H1 (cell line): ENCODE measurements around the gene DHRS1. TPM values are rescaled to one million over a fixed set of nuclear protein-coding genes. Genes with fewer than 3 reads are reported as not detected.

Experiments
- polyA plus RNA-seq, 7 experiments: library from polyadenylated mRNA; depleted of rRNA in 3 of 7; stranded (reverse) in 5 of 7; unstranded in 2 of 7; fragments of >200 nt in 5 of 7; fragments of 200-250 nt in 2 of 7; gene quantifications; 1 replicate in 5 of 7; 2 replicates in 1 of 7; 4 replicates in 1 of 7; pipeline versions ENCODE4 v1.2.1 to v1.2.3, GENCODE V29; 2011 to 2013; ENCODE audit warnings: missing spikeins in 2 of 7, mixed read lengths in 2 of 7
- total RNA-seq: library from RNA; stranded (reverse); fragmentation: NEBNext Ultra II Directional; extraction: Animal tissue kit (Norgen Biotek cat#: 25700); gene quantifications from 2 replicates; pipeline ENCODE4 v1.2.1, GENCODE V29; 2021

The DHRS1 gene
- total and polyA plus RNA-seq, 2 of the 8 experiments (the other 6 are each of a cell fraction or from before 2014, with no cell fraction given), result 8.8 to 31.7 TPM

Other genes starting within 250 kb of the DHRS1 start
Only the 30 nearest of the 34 such genes appear.
- gene DCAF11, start 185.0 kb downstream of the DHRS1 start, total RNA-seq, result 63.6 and 67.2 TPM in 2 replicates
- 60.4 and 74.6 TPM in 2 replicates for gene DCAF11, start 185.0 kb downstream of the DHRS1 start, polyA plus RNA-seq (2011; rRNA removed)
- gene NRL, start 184.8 kb downstream of the DHRS1 start, total RNA-seq, result 1.1 TPM in 2 replicates
- 2.1 and 2.2 TPM in 2 replicates for gene NRL, start 184.8 kb downstream of the DHRS1 start, polyA plus RNA-seq (2011; rRNA removed)
- 0.33 and 0.76 TPM in 2 replicates for gene FITM1, start 169.1 kb downstream of the DHRS1 start, total RNA-seq
- 0.53 and 0.80 TPM in 2 replicates for gene FITM1, start 169.1 kb downstream of the DHRS1 start, polyA plus RNA-seq (2011; rRNA removed)
- 85.9 and 91.7 TPM in 2 replicates for gene PSME1, start 163.6 kb downstream of the DHRS1 start, total RNA-seq
- 57.4 and 74.9 TPM in 2 replicates for gene PSME1, start 163.6 kb downstream of the DHRS1 start, polyA plus RNA-seq (2011; rRNA removed)
- gene EMC9, start 158.2 kb downstream of the DHRS1 start, total RNA-seq, result 36.9 and 38.4 TPM in 2 replicates
- gene EMC9, start 158.2 kb downstream of the DHRS1 start, polyA plus RNA-seq (2011; rRNA removed), result 47.2 and 60.1 TPM in 2 replicates
- 111 and 118 TPM in 2 replicates for gene PSME2, start 153.2 kb downstream of the DHRS1 start, total RNA-seq
- gene PSME2, start 153.2 kb downstream of the DHRS1 start, polyA plus RNA-seq (2011; rRNA removed), result 71.8 and 76.8 TPM in 2 replicates
- 57.8 and 72.0 TPM in 2 replicates for gene RNF31, start 152.3 kb downstream of the DHRS1 start, total RNA-seq
- gene RNF31, start 152.3 kb downstream of the DHRS1 start, polyA plus RNA-seq (2011; rRNA removed), result 17.5 and 40.6 TPM in 2 replicates
- 11.1 and 11.4 TPM in 2 replicates for gene IRF9, start 138.5 kb downstream of the DHRS1 start, total RNA-seq
- 13.2 and 13.3 TPM in 2 replicates for gene IRF9, start 138.5 kb downstream of the DHRS1 start, polyA plus RNA-seq (2011; rRNA removed)
- 25.8 and 28.5 TPM in 2 replicates for gene REC8, start 127.7 kb downstream of the DHRS1 start, total RNA-seq
- 9.8 and 19.1 TPM in 2 replicates for gene REC8, start 127.7 kb downstream of the DHRS1 start, polyA plus RNA-seq (2011; rRNA removed)
- gene IPO4, start 111.0 kb downstream of the DHRS1 start, total RNA-seq, result 108 and 109 TPM in 2 replicates
- gene IPO4, start 111.0 kb downstream of the DHRS1 start, polyA plus RNA-seq (2011; rRNA removed), result 55.5 and 80.6 TPM in 2 replicates
- 22.2 and 25.3 TPM in 2 replicates for gene TM9SF1, start 104.3 kb downstream of the DHRS1 start, total RNA-seq
- 24.6 and 29.2 TPM in 2 replicates for gene TM9SF1, start 104.3 kb downstream of the DHRS1 start, polyA plus RNA-seq (2011; rRNA removed)
- gene TSSK4, start 94.1 kb downstream of the DHRS1 start, total RNA-seq, result 0.28 TPM in 1 of 2 replicates, not detected in the other
- 0.05 TPM in 1 of 2 replicates, not detected in the other for gene TSSK4, start 94.1 kb downstream of the DHRS1 start, polyA plus RNA-seq (2011; rRNA removed)
- 32.9 and 36.4 TPM in 2 replicates for gene CHMP4A, start 86.3 kb downstream of the DHRS1 start, total RNA-seq
- gene CHMP4A, start 86.3 kb downstream of the DHRS1 start, polyA plus RNA-seq (2011; rRNA removed), result 23.4 and 37.6 TPM in 2 replicates
- 14.3 and 17.7 TPM in 2 replicates for gene MDP1, start 83.7 kb downstream of the DHRS1 start, total RNA-seq
- gene MDP1, start 83.7 kb downstream of the DHRS1 start, polyA plus RNA-seq (2011; rRNA removed), result 25.3 and 32.2 TPM in 2 replicates
- 241 and 253 TPM in 2 replicates for gene NEDD8, start 67.4 kb downstream of the DHRS1 start, total RNA-seq
- gene NEDD8, start 67.4 kb downstream of the DHRS1 start, polyA plus RNA-seq (2011; rRNA removed), result 196 and 317 TPM in 2 replicates
- gene GMPR2, start 66.9 kb downstream of the DHRS1 start, total RNA-seq, result 85.3 and 88.3 TPM in 2 replicates
- 52.9 and 61.6 TPM in 2 replicates for gene GMPR2, start 66.9 kb downstream of the DHRS1 start, polyA plus RNA-seq (2011; rRNA removed)
- 31.0 and 36.7 TPM in 2 replicates for gene TINF2, start 57.2 kb downstream of the DHRS1 start, total RNA-seq
- gene TINF2, start 57.2 kb downstream of the DHRS1 start, polyA plus RNA-seq (2011; rRNA removed), result 23.5 and 31.7 TPM in 2 replicates
- 2.0 and 2.2 TPM in 2 replicates for gene TGM1, start 36.6 kb downstream of the DHRS1 start, total RNA-seq
- gene TGM1, start 36.6 kb downstream of the DHRS1 start, polyA plus RNA-seq (2011; rRNA removed), result 1.8 and 4.1 TPM in 2 replicates
- gene RABGGTA, start 28.2 kb downstream of the DHRS1 start, total RNA-seq, result 16.0 and 16.9 TPM in 2 replicates
- 49.8 and 65.1 TPM in 2 replicates for gene RABGGTA, start 28.2 kb downstream of the DHRS1 start, polyA plus RNA-seq (2011; rRNA removed)
- 34.8 and 39.3 TPM in 2 replicates for gene NOP9, start 70 bp upstream of the DHRS1 start, total RNA-seq
- 17.8 and 22.4 TPM in 2 replicates for gene NOP9, start 70 bp upstream of the DHRS1 start, polyA plus RNA-seq (2011; rRNA removed)
- not detected in 2 replicates for gene CIDEB, start 8.2 kb upstream of the DHRS1 start, total RNA-seq
- 0.09 and 0.11 TPM in 2 replicates for gene CIDEB, start 8.2 kb upstream of the DHRS1 start, polyA plus RNA-seq (2011; rRNA removed)
- 6.7 and 7.0 TPM in 2 replicates for gene LTB4R2, start 10.4 kb upstream of the DHRS1 start, total RNA-seq
- gene LTB4R2, start 10.4 kb upstream of the DHRS1 start, polyA plus RNA-seq (2011; rRNA removed), result 5.3 and 9.8 TPM in 2 replicates
- gene LTB4R, start 11.7 kb upstream of the DHRS1 start, total RNA-seq, result 4.1 and 6.8 TPM in 2 replicates
- gene LTB4R, start 11.7 kb upstream of the DHRS1 start, polyA plus RNA-seq (2011; rRNA removed), result 6.7 and 9.7 TPM in 2 replicates
- 0.35 and 0.69 TPM in 2 replicates for gene ADCY4, start 35.3 kb upstream of the DHRS1 start, total RNA-seq
- 0.27 and 0.57 TPM in 2 replicates for gene ADCY4, start 35.3 kb upstream of the DHRS1 start, polyA plus RNA-seq (2011; rRNA removed)
- 0.39 and 0.55 TPM in 2 replicates for gene RIPK3, start 40.2 kb upstream of the DHRS1 start, total RNA-seq
- gene RIPK3, start 40.2 kb upstream of the DHRS1 start, polyA plus RNA-seq (2011; rRNA removed), result 0.20 and 0.24 TPM in 2 replicates
- gene NFATC4, start 68.4 kb upstream of the DHRS1 start, total RNA-seq, result 47.3 and 51.2 TPM in 2 replicates
- 50.3 and 78.9 TPM in 2 replicates for gene NFATC4, start 68.4 kb upstream of the DHRS1 start, polyA plus RNA-seq (2011; rRNA removed)
- gene NYNRIN, start 99.2 kb upstream of the DHRS1 start, total RNA-seq, result 18.3 and 19.6 TPM in 2 replicates
- gene NYNRIN, start 99.2 kb upstream of the DHRS1 start, polyA plus RNA-seq (2011; rRNA removed), result 15.2 and 18.4 TPM in 2 replicates
- 0.52 and 0.54 TPM in 2 replicates for gene CBLN3, start 129.9 kb upstream of the DHRS1 start, total RNA-seq
- gene CBLN3, start 129.9 kb upstream of the DHRS1 start, polyA plus RNA-seq (2011; rRNA removed), result 0.72 and 1.00 TPM in 2 replicates
- gene KHNYN, start 130.2 kb upstream of the DHRS1 start, total RNA-seq, result 22.1 and 22.3 TPM in 2 replicates
- 7.6 and 9.2 TPM in 2 replicates for gene KHNYN, start 130.2 kb upstream of the DHRS1 start, polyA plus RNA-seq (2011; rRNA removed)
- 45.2 and 46.7 TPM in 2 replicates for gene SDR39U1, start 143.0 kb upstream of the DHRS1 start, total RNA-seq
- 98.8 and 104 TPM in 2 replicates for gene SDR39U1, start 143.0 kb upstream of the DHRS1 start, polyA plus RNA-seq (2011; rRNA removed)